GM21825 (cell line): ENCODE data around the gene ZNF652.
"Not testable (repeated sequence)": the region's sequence is repeated elsewhere in the genome, so short reads cannot be mapped to it uniquely, and the experiment has no call there.

ENCODE experiments used
- ATAC-seq: cut with Tn5 transposase; IDR thresholded peaks from one replicate; pipeline ENCODE4 v1.9.1; 2021; ENCODE audit warnings: mild to moderate bottlenecking, moderate library complexity; ENCODE audit not compliant: unreplicated experiment

ZNF652 gene

DNA sequence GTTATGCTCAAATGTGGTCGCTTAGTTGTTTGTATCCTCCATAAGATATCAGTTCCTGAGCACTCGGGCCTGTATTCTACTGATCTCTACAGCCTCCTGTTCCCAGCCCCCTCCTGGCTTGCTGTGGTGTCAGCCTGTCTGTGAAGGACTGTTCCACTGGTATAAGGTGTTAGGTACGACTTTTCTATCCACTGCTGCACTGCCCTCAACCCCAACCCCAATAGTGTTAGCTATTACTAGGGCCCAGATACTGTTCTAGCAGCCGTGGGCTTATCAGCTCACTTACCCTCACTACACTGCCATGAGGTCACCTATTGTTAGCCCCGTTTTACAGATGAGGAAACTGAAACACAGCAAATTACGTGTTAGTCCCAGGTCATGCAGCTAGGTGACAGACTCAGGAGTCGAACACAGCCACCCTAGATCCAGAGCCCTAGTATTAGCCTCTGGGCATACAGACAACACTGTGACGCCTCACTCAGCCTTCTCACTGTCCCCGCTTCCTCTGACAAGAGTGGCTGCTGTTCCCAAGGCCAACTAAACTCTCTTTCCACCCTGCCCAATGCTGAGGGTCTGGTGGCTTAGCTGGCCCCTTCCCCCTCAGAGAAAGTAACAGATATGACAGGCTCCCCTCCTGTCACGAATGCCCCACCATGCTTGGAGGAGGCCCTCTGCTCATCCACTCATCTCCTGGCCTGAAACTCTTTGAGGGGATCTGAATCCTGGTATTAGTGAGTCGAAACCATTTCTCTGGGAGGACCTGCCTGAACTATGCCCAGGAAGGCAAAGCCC, 25.6 kb upstream of the ZNF652 start:
- ATAC-seq: no peak

DNA sequence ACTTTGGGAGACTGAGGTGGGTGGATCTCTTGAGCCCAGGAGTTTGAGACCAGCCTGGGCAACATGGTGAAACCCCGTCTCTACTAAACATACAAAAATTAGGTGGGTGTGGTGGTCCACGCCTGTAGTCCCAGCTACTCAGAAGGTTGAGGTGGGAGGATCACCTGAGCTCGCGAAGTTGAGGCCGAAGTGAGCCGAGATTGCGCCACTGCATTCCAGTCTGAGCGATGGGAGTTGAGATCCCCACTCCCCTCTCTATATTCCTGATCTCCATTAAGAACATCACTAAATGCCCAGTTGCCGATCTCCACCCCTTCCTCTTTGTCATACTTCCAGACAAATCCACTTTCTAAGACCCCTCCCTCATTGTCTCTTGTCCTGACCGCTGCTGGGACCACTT, 24.3 kb upstream of the ZNF652 start:
- ATAC-seq: no peak

DNA sequence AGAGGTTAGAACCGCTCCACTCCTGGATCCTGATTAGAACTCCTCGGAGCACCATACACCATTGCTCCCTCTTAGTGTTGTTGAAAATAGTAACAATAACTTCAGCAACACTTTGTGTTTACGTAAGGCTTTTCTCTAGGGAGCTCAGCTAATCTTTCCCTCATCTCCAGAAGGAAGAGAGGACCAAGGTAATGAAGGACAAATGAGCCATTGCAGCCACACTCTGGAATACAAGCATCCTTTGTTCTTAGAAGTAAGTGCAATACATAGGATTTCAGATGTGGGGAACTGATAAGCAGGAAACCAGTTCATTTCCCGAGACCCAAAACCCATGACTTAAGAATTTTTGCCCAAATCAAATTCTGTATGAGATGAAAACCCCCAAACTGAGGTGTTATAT, 22.9 kb upstream of the ZNF652 start:
- no peak for ATAC-seq

DNA sequence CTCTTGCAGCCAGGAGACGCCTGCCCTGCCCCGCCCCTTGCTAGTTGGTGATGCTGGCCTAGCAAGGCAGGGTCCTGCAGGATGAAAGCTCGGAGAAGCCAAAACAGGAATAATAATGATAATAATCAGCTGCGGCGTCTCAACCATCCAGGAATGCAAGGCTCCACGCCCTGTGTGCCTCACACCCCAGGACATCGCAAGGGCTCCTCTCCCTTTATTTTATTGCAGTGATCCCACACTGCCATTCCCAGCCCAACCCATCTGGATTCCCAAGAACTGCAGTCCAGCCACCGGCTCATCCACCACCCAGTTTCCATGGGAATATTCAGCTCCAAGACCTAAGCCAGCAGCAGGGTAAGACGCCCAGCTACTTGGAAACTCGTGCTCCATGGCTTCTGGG, 21.0 kb upstream of the ZNF652 start:
- no peak for ATAC-seq

DNA sequence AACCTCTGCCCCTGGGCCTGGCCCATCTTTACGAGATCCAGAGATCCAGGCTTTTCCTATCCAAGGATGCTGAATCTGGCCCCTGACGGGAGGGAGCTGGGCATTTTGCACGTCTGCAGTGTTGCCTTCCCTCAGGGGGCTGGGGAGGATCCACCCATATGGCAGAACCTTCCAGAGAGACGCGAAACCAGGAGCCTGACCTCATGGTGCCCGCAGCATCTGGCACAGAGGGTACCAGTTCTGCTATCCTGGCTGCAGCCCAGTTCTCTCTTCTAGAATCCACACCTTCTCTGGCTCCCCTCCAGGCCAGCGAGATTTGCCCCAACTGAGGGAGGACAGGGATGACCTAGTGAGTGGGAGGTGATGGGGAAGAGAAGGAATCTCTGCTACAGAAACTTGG, 20.5 kb upstream of the ZNF652 start:
- no peak for ATAC-seq

DNA sequence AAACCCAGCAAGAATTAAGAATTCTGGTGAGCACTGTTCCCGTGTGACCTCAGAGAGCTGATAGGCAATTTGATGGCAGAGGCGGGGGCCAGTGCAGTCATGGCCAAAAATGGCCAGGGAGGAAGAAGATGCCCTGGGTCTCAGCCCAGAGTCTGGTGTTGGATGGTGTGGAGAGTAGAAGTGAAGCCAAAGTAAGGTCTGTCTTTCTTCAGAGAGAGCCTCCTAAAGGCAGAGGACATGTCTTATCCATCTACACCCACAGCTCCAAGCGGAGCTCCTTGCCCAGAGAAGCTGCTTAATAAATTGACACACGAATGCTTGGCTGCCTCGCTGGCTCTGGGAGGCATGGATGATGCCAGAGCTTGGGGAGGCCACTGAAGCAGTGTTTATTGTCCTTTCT, 19.7 kb upstream of the ZNF652 start:
- ATAC-seq: no peak

DNA sequence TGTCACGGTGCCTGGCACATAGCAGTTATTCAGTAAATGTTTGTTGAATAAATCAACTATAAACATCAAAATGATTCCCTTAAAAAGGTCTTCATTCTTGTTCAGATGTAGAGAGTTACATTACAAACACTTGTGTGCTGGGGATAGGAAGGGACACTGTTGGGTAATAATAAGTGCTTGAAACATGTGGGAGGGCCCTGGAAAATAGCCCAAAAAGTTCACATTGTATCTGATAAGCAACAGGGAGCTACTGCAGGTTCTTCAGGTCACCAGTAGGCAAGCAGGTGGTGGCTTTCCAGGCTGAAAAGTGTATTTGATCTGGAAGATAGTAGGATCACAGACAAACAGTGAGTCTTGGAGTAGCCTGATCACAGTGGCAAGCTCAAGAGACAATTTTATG, 19.0 kb upstream of the ZNF652 start:
- no peak for ATAC-seq

DNA sequence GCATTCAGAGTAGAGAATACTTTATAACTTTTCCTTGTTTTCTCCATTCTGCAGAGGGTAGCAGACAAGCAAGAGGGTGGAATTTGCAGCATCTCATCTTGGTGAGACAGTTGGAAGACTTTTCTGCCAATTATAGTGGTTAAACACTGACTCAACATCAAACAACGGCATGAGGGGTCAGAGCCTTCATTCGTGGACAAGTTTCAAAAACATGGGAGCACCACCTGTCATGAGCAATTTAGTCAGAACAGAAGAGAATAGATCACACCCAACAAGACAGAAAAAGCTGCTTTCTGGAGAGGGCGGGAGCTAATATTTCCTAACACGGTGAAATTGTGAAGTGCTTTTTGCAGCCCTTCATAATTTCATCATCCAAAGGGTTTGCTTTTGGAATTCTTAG, 17.9 kb upstream of the ZNF652 start:
- ATAC-seq: no peak

DNA sequence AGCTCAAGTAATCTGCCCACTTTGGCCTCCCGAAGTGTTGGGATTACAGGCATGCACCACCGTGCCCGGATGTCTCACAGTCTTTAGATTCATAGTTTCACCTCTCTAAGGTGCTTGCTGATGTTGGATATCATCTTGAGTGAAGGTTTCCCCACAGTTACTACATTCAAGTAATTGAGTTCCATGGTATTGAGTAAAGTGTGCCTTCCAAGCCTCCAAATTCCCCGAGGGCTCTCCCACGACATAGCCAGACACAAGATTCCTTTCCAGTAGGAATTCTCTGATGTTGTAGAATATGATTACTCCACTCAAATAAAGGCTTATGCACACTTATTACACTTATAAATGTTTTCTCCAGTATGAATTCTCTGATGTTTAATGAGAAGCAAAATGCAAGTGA, 16.3 kb upstream of the ZNF652 start:
- no peak for ATAC-seq

DNA sequence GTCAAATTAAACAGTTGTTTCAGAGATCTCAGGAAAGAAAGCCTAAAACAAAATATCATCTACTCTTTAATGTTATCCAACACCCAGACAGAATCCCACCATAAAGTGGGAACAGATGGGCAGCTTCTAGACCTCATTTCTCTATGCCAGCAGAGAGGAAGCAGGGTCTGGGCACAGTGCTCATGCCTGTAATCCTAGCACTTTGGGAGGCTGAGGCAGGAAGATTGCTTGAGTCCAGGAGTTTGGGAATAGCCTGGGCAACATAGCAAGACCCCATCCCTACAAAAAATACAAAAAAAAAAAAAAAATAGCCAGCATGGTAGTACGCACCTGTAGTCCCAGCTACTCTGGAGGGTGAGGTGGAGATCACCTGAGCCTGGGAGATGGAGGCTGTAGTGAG, 13.5 kb upstream of the ZNF652 start:
- no peak for ATAC-seq

DNA sequence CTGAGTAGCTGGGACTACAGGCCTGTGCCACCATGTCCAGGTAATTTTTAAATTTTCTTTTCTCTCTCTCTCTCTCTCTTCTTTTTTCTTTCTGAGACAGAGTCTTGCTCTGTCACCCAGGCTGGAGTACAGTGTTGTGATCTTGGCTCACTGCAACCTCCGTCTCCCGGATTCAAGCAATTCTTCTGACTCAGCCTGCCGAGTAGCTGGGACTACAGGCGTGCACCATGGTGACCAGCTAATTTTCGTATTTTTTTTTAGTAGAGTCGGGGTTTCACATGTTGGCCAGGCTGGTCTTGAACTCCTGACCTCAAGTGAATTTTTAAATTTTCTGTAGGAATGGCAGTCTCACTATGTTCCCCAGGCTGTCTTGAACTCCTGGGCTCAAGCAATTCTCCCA, 11.1 kb upstream of the ZNF652 start:
- no peak for ATAC-seq

DNA sequence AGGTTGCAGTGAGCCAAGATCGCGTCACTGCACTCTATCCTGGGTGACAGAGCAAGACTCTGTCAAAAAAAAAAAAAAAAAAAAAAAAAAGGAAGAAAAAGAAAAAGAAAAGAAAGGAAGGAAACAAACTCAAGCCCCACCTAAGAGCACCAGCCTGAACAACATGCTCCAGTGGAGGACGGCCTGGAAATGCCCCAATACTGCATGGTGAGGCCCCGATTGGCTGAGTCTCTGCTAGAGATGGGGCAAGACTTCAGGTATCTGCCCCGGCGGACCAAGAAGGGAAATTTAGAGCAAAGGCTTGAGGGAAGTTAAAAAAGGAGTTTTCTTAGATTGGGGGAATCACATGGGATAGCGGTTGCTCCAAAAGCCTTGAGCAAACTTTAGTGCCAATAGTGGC, 10.4 kb upstream of the ZNF652 start:
- no peak for ATAC-seq

DNA sequence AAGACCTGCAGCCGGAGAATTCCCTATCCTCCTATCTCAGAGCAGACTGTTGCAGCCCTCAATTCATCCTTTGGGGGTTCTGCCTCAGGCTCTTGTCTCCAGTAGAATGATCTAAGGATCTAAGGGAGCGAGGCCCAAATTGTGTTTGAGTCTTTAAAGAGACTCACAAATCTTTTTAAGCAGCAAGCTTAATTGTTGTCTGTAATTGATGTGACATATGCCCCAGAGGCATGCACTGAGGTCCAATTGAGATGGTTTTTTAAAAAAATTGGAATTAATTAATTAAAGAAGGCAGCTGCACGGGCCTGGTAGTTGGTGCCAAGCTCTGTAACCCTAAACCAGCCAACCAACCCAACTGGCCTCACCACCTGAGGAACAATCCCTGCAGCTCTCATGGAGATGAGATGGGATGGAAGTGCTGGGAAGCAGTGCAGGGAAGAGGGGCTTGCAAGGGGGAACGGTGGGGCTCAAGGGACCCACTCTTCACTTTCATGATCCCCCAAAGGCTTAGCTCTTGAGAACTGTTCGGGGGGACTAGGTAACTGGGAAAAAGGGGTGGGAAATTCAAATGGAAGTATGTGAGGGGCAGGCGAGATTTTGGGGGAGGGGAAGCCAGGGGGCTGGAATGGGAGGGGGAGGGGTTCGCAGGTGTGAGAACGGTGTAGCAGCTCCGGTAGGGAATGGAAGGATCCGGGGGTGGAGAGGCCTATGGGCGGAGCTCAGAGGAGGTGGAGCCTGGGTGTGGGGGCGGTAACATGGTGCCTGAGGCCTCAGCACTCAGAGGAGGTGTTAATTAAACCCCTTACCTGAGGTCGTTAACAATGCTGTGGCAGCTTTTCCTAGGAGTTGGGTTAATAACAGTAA, 9.2 kb upstream of the ZNF652 start:
- no peak for ATAC-seq

DNA sequence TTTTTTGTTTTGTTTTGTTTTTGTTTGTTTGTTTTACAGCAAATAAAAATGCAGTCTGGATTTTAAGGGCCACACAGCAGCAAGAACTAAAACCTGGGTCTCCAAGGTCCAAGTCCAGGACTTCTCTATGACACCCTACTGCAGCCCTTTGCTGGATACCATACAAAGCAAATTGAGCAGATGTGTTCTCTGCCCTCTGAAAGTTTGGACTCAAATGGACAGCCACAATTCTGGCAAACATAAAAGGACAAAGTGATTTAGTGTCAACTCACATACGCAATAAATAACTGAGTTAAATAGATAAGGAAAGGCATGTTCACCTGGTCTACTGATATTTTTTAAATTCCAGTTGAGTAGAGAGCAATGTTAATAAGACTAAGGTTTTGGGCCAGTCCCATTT, 7.7 kb upstream of the ZNF652 start:
- no peak for ATAC-seq

DNA sequence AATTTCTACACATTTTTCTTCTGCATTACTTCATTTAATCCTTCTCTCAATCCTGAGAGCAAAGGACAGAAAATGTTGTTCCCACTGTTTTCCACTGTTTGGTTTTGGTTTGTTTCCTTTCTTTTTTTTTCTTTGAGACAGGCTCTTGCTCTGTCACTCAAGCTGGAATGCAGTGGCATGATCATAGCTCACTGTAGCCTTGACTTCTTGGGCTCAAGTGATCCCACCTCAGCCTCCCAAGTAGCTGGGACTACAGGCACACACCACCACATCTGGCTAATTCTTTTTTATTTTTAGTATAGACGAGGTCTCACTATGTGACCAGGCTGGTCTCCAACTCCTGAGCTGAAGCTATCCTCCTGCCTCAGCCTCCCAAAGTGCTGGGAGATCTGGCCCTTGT, 7.0 kb upstream of the ZNF652 start:
- ATAC-seq: no peak

DNA sequence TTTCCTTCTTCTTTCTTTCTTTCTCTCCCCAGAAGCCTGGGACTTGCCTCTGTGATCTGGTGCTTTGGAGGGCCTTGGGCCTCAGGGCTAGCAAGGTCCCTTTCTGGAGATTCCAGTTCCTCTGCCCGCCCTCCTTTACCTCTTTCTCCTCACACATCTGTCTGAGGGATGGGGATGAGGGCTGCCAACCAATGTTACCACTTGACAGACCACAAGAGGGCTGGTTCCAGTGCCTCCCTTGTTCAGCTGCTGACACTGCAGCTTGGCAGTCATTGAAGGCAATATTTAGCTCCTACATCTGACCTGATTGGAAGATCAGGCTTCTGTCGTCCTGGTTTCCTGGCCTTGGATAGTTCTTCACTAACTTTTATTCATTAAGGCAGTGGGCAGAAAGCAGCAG, 3.6 kb upstream of the ZNF652 start:
- no peak for ATAC-seq

DNA sequence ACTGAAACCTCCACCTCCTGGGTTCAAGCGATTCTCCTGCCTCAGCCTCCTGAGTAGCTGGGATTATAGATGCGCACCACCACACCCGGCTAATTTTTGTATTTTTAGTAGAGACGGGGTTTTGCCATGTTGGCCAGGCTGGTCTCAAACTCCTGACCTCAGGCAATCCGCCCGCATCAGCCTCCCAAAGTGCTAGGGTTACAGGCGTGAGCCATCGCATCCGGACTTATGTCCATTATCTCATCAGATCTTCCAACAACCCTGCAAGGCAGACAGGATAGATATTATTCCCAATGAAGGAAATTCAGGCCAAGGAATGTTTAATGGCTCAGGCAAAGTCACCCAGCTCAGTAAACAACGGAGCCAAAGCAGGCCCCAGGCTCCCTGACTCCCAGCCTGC, 3.1 kb upstream of the ZNF652 start:
- ATAC-seq: not testable (repeated sequence)

DNA sequence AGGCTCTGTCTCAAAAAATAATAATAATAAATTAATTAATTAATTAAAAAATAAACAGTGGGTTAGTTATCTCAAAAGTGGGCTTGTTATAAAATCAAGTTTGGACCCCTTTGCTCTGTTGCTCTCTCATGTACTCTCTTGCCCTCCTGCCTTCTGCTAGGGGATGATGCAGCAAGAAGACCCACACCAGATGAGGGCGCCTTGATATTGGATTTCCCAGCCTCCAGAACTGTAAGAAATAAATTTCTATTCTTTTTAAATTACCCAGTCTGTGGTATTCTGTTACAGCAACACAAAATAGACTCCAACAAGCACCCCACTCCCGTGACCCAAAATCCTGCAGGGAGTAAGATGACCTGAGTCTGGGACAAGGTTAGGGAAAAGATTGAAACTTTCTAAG, 2.1 kb upstream of the ZNF652 start:
- ATAC-seq: no peak

DNA sequence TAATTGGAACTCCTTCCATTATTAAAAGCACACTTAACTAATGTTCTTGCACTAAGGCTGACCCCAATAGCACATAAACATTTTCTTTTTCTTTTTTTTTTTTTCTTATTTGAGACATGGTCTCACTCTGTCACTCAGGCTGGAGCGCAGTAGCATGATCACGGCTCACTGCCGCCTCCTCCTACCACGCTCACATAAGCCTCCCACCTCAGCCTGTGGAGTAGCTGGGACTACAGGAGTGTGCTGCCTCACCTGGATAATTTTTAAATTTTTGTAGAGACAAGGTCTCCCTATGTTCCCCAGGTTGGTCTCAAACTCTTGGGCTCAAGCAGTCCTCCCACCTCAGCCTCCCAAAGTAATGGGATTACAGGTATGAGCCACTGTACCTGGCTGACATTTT, 1.2 kb upstream of the ZNF652 start:
- no peak for ATAC-seq

DNA sequence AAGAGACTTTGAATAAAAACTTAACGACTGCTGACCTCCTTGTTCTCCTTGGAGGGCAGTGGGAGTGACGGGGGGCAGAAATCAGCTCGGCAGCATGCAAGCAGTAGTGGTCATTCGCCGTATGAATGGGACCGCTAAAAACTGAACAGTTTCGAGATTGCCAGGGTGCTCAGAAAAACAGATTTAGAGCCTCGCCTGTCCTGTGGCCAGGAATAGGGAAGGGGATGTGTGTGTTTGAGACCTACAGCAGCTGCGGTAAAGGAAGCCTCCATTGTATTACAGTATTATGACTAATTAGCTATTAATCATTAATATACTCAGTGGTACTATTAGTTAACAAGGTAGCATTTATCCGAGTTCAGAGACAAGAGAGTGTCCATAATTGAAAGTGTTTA, 670 bp upstream of the ZNF652 start:
- ATAC-seq: peak; percentile 4

DNA sequence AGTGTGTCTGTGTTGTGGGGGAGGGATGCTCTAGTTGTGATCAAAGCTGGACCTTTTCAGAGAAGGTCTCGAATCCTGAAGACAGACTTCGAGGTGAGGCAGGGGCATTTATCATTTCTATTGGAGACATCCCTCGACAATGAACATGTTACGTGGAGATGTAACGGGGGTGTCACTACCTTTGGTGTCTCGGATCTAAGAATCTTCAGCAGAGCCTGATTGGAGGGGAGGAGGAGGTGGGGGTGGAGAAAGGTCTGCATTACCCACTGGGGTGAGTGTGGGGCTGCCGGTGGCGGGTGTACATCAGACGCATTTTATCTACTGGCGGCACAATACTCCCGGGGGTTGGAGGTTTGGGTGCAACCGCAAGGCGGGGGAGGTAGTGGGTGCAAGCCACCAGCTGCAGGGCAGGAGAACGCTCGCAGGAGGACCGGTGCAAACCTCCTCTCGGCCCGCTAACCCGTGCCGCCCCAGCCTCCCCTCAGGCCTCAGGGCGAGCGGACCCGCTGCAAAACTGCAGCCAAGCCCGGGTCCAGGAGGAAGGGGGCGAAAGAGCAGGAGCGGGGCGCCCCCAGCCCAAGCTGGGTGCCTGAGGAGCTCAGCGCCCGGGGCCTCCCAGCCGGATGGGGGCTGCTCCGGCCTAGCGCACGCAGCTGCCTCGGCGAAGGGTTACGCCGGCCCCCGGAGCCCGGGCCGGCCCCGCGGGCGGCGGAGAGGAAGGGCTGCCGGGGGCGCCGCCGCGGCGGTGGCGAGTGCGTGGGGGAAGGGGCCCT, 735 bp downstream of the ZNF652 start:
- peak; percentile 18 for ATAC-seq

DNA sequence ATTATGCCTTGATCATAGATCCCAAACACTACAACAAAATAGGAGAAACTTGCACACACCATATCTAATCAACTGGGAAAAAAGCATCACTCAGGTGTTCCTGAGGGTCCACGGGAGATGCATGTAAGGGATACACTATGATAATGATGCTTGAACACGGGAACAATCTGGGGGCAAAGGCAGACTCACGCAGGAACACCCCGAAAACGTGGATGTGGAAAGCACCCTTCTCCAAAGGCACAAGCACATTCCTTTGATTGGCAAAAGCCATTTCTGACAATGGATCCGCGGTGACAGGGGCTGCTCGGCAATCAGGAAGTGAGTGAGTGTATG, 1.3 kb downstream of the ZNF652 start:
- no peak for ATAC-seq
